Medulla oblongata (tissue), 1 donor: Measurements from ENCODE around the gene ZBTB47.

ENCODE experiments used
- DNase-seq: peaks from one replicate; pipeline ENCODE4 v3.0.0-alpha.2; 2015; ENCODE audit errors: extremely low spot score

Gene ZBTB47

DNA sequence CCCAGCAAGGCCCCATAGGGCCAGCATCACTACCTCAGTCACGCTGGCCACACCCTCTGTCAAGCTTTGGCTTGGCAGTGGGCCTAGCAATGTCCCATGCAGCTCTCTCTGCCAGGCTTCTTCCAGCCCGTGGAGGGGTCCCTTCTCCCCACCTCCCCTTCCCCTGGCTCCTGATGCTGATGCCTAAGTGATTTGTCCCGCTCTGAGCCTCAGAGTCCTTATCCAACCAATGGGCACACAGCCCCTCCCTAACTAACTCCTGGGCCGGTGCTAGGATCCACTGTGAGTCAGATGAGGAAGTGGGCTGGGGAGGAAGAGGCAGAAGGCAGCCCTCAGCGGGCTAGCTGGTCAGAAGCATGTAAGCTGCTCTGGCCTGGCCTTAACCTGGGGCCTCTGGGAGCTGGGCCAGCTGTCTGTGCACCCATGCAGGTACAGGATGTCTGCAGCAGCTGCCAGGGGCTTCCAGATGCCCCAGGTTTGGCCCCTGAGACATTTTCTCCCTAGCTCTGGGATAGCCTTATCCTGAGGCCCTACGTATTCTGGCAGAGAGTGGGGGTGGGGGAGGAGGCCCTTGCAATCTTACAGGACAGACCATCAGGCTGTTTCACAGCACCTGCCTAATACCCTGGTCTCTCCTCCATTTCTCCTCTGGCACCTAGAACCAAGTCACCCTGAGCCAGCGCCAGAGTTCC, 740 bp upstream of the ZBTB47 start:
- DNase-seq = peak; percentile 77

DNA sequence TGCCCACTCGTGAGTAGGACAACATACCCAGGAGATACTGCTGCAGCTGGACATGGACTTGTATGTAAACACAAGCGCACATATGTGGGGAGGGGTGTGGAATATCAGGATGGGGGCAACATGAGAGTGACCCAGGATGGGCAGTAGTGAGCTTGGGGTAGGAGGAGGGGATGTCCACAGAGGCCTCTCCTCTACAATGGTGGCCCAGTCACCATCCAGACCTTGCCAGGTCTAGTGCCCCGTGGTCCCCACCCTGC, 266 bp upstream of the ZBTB47 start:
- DNase-seq = no peak

DNA sequence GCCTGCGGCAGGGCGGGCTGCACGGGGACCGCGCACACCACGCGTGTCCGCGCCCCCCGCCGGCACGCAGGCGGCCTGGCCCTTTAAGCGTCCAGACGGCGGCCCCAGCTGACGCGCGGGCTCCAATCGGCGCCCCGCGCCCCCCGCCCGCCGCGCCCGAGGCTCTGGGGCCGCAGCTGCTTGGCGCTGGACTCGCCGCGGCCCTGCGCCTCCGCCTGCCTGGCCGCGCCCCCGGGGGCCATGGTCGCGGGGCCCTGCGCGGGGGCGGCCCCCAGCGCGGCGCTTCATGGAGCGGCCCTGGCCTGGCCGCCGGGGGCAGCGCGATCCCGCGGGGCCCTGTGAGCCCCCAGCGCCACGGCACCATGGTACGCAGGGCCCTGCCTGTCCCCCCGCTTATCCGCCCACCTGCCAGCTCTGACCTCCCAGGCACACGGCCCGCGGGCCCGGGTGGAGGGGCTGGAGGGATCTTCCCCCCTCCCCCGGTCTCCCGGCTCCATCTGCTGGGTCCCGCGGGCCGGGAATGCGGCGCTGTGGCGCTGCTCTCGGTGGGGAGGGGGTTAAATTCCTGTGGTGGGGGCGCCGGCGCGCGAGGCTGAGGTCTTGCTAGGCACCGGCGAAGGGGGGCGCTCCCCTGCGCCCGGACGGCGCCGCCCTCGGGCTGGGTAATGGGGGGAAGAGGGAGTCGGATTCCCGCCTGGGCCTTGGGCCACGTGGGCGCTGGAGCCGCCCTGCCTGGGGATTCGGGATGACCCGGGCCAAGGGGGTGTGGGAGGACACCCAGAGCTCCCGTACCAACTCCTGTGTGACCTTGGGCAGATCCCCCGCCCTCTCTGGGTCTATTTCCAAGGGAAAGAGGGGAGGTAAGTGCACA, 1.1 kb downstream of the ZBTB47 start:
- DNase-seq = peak; percentile 86

GRCh38 chr3:42655331-42655888, 1.9 kb downstream of the ZBTB47 start:
- no peak for DNase-seq

DNA sequence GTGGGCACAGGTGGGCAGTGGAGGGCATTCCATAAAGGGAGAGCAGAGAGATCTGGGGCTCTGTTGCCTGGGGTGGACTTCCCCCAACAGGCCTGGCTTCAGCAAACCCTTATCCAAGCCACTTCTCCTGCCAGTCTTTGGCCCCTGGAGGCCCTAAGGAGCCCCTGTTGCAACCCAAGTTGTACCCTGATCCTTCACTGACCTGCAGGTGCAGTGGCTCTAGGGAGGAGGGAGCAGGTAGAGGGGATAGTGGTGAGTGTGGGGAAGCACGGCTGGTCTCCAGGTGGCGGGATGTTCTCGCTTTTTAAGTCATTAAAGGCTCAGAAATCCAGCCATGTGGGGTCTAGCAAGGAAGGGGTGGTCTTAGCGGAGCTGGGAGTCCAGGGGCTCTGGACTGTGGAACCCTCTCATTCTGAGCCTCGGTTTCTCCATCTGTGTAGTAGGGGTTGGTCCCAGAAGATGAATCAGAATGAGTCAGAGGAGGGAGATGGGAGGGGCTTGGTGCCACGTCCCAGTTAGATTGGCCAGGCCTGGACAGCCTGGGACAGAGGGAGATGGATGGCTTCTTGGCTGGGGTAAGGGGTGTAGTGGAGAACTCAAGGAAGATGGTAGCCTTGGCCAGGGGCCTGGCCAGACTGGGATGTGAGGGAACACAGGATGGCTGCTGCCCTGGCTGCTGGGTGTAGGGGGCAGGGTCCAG, 2.6 kb downstream of the ZBTB47 start:
- DNase-seq = no peak

- no peak for DNase-seq
Measured at GRCh38 chr3:42656680-42657610, 3.4 kb downstream of the ZBTB47 start.

DNA sequence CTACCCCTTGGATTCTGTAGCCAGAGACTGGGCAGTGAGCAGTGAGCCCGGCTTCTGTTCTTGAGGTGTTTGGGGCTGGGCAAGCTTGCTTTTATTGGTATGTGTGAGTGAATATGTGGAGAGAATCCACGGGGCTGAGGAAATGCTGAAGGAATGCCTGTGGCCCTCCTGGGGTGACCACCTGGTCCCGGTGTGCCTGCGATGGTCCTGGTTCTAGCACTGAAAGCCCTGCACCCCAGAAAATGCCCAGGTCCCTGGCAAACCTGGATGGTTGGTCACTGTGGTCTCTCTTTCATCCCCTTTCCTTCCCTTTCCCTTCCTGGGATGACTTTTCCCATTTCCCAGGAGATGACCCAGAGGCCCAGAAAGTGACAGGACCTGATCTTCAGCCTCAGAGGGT, 4.2 kb downstream of the ZBTB47 start:
- DNase-seq = no peak

DNA sequence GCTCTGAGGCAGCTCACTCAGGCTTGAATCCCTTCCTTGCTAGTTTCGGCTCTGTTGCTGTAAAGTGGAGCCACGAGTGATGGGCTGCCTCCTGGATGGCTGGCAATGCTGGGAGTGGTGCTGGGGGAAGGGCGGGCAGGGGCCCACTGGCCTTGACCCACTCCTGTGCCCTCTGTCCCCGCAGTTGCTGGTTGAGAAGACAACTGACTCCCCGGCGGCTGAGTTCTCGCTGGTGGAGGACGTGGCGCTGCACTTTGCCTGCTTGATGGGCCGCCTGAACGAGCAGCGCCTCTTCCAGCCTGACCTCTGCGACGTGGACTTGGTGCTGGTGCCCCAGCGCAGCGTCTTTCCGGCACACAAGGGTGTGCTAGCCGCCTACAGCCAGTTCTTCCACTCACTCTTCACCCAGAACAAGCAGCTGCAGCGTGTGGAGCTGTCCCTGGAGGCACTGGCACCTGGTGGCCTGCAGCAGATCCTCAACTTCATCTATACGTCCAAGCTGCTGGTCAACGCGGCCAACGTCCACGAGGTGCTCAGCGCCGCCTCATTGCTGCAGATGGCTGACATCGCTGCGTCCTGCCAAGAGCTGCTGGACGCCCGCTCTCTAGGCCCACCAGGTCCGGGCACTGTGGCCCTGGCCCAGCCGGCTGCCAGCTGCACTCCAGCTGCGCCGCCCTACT, 4.7 kb downstream of the ZBTB47 start:
- no peak for DNase-seq

- DNase-seq = no peak
Measured at GRCh38 chr3:42658771-42659390, 5.4 kb downstream of the ZBTB47 start.

DNA sequence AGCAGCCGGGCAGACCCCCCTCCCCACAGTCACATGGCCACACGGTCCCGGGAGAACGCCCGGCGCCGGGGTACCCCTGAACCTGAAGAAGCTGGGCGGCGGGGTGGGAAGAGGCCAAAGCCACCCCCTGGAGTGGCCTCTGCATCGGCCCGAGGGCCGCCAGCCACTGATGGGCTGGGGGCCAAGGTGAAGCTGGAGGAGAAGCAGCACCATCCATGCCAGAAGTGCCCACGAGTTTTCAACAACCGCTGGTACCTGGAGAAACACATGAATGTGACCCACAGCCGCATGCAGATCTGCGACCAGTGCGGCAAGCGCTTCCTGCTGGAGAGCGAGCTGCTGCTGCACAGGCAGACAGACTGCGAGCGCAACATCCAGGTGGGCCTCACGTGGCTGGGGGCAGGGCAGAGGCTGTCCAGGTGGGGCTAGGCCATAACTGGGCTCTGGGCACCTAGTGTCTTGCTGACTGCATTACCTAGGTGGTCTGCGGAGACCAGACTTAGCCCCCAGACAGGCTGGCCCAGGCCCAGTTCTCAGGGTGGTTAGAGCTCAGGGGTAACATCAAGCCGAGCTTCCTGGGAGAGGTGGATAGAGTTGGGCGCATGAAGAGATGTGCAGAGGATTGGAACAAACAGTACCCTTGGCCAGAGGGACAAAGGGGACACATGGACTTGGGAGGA, 6.1 kb downstream of the ZBTB47 start:
- DNase-seq = no peak

DNA sequence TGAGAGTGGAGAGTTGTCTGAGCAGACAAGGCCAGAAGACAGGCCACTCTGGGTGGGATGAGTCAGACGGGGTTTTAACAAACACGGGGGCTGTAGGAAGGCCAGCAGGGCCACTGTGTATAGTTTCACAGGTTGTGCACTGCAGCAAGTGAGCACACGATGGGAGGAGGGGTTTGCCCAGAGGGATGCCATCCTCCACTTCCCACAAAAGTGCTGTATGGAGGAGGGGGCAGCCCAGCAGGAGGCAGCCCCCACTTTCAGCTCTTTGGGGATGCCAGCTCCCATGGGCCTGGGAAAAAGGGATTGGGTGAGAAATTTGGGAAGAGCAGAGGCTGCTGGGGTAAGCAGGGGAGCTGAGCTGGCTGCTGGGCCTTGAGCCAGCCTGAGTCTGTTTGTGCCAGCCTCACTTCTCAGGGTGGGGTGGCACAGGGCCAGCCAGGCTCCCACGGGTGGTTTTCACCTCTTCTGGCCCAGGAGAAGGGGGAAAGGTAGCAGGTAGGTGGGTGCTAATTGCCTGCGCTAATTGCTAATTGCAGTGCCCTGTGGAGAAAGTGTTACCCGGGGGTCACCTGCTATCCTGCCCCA, 6.7 kb downstream of the ZBTB47 start:
- no peak for DNase-seq

- no peak for DNase-seq
Measured at GRCh38 chr3:42660898-42661297, 7.4 kb downstream of the ZBTB47 start.

- DNase-seq = no peak
Measured at GRCh38 chr3:42661593-42662022, 8.1 kb downstream of the ZBTB47 start.

- DNase-seq = no peak
Measured at GRCh38 chr3:42662037-42662812, 8.7 kb downstream of the ZBTB47 start.

DNA sequence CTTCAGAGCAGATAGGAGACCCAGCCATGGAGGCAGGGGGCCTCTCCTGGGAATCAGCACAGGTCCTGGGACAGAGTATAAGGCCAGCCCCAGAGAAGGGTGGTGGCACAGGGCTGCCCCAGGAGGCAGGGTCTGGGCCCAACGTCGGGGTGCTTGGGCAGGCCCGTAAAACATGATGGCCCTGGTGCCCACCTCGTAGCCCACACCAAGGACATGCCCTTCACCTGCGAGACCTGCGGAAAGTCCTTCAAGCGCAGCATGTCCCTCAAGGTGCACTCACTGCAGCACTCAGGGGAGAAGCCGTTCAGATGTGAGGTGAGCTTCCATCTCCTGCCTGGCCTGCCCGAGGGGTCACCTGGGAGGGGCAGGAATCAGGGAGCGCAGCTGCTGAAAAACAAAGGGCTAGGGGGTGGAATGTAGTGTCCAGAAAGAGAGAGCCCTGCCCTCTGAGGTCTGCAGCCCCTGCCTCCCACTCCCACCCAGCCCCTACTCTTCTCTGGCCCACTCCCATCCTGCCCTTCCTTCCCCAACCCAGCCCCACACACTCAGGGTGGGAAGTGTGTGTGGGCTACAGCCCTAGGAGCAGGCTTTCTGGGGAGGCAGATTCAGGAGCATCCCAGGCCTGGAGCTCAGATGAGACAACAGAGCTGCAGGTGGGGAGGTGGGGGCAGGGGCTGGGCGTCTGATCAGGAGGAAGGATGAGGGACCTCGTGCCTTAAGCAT, 9.5 kb downstream of the ZBTB47 start:
- no peak for DNase-seq

GRCh38 chr3:42663581-42664437, 10.3 kb downstream of the ZBTB47 start:
- no peak for DNase-seq

DNA sequence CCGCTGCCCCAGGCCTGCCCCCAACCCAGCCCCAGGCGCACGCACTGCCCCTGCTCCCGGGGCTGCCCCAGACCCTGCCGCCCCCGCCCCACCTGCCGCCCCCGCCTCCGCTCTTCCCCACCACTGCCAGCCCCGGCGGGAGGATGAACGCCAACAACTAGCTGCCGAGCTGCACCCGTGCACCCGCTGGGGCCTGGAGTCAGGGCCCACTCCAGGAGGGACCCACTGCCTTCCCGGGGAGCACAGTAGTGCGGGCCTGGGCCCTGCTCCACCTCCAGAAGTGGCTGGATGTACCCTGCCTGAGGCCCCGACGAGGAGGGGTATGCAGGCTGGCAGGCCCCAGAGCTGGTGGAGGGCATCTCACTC, 10.9 kb downstream of the ZBTB47 start:
- DNase-seq = no peak
